ENCODE results near the gene IRF4.

DNA sequence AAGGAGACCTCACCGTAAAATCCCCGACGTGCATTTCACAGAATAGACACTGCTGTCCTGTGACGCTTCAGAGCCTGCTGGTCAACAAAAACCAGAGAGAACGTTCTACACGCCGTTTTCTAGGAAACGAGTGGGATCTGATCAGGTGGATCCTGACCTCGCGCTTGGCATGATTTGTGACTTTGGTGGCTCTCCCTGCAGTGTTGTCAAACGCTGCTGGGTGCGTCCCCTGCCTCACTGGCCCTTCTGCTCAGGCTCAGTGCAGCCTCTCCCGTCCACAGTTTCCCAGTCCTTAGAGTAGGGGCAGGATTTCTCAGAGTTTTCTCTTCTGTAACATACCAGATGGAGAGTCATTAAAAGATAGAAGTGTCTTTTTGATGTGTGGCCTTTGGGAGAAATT, 27.6 kb upstream of the IRF4 start:
- TF ChIP-seq, protein P1, sequence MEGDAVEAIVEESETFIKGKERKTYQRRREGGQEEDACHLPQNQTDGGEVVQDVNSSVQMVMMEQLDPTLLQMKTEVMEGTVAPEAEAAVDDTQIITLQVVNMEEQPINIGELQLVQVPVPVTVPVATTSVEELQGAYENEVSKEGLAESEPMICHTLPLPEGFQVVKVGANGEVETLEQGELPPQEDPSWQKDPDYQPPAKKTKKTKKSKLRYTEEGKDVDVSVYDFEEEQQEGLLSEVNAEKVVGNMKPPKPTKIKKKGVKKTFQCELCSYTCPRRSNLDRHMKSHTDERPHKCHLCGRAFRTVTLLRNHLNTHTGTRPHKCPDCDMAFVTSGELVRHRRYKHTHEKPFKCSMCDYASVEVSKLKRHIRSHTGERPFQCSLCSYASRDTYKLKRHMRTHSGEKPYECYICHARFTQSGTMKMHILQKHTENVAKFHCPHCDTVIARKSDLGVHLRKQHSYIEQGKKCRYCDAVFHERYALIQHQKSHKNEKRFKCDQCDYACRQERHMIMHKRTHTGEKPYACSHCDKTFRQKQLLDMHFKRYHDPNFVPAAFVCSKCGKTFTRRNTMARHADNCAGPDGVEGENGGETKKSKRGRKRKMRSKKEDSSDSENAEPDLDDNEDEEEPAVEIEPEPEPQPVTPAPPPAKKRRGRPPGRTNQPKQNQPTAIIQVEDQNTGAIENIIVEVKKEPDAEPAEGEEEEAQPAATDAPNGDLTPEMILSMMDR (IDR thresholded peaks at IDR 0.05; ENCODE audit: low read depth, low read length) = no peak
- no peak for TF ChIP-seq POLR2A (IDR thresholded peaks at IDR 0.05; ENCODE audit: extremely low read depth, insufficient read length)
- TF ChIP-seq MAX (IDR thresholded peaks at IDR 0.05; ENCODE audit: low read depth, low read length) = no peak
- TF ChIP-seq MYC (IDR thresholded peaks at IDR 0.05; ENCODE audit: low read depth, low read length) = no peak

Data from NB4 (cell line).